RPMI7951 (cell line): Measurements from ENCODE around the gene MEF2D. TPM values are rescaled to one million over a fixed set of nuclear protein-coding genes. Genes with fewer than 3 reads are reported as not detected.

ENCODE experiments used
- DNase-seq: peaks from one replicate; pipeline ENCODE4 v3.0.0-alpha.2; 2012; ENCODE audit warnings: low read depth
- total RNA-seq: library from RNA; depleted of rRNA; stranded (reverse); fragments of >200 nt; shearing (Covaris generic); gene quantifications from 2 replicates; pipeline ENCODE4 v1.2.3, GENCODE V29; 2014

The MEF2D gene
- total RNA-seq, 1 experiment from 2014 or later, result 9.9 TPM

DNA sequence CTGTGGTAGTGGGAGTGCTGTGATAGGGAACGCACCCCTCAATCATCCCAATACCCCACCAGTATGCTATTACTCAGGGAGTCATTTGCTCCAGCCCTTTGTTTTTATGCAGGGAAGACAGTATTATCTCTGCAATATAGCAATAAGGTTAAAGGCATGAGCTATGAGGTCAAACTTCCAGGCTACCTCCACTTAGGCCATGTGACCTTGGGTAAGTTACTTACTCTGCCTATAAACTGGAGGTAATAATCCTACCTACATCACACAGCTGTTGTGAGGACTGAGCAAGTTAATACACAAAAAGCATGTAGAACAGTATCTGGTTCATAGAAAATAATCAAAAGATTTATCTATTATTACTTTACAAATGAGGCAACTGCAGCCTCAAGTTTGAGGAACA, 30.1 kb downstream of the MEF2D start:
- no peak for DNase-seq

DNA sequence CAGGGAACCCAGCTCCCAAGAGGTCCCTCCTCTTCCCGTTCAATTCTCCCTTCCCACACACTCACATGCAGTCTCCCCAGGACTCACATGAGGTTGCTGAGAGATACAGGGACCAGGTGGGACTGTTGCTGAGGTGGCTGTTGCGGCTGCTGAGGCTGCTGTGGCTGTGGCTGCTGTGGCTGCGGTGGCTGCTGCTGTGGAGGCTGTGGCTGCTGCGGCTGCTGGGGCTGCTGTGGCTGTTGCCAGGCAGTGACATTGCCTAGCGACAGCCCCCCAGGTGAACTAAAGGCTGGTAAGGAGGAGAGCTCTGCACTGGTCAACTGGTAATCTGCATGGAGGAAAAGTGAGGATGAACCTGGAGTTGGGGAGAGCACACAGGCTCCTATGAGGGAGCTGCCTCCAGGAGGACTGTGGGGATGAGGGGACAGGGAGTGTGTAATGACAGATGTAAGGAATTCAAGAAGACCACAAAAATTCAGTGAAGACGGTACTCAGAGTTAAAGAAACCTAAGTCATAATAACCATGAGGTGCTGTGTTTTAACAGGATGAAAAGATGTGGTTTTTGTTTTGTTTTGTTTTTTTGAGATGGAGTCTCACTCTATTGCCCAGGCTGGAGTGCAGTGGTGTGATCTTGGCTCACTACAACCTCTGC, 31.8 kb downstream of the MEF2D start:
- DNase-seq, result no peak

DNA sequence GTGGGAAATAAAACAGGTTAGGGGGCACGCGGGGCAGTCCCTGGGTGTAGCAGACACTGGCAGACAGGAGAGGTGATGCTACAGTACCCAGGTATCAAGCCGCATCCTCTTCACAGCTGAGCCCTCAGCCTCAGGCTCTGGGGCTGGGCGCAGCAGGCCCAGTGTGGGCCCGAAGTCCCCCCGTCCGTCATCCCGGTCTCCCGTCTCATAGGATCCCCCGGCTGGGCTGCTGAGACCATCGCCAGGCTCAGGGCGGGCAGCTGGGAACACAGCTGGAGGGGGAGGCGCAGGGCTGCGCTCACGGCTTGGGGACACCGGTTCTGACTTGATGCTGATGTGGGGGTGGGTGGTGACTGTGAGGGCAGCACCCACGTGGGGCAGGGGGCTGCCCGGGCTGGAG, 32.7 kb downstream of the MEF2D start:
- no peak for DNase-seq

DNA sequence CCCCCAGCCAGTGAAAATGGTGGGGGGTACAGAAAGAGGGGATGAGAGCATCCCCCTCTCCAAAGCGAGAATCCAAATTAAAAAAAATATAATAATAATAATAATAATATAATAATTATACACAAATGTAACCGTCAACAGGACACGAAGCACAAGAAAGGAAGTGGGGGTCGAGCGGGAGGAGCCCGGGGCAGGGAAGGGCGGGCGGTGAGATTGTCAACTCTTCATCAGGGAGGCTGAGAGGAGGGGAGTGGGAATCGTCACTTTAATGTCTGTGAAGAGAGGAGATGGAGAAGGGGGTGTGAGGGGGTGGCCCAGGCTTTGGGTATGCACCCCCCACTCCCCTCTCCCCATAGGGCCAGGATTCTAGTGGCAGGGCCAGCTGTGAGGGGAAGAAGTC, 33.2 kb downstream of the MEF2D start:
- DNase-seq, result no peak

DNA sequence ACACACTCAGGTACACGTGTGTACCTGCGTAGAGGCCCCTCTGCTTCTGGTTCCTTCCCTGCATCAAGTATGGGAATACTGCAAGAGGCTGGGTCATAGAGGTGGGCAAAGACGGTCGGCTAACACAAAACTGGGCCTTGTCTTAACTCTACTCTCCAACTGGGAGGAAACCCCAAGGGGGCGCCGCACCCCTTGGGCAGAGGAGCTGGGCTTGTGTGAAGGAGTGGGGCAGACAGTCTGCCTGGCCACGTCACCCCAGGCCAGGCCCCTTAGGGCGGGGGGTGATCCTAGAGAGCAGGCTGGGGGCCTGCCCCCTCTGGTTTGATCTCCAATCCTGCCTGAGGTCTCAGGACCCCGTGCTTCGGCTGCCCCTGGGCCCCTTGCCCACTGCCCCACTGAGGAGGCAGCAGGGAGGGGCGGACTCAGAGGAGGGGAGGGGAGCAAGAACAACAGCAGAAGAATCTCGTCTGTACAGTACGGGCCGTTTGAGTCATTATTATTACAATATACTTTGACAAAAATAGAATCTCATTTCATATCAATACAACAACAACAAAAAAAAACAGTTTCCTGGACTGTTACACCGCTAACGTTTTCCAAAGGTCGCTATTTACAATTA, 34.7 kb downstream of the MEF2D start:
- DNase-seq, result no peak

DNA sequence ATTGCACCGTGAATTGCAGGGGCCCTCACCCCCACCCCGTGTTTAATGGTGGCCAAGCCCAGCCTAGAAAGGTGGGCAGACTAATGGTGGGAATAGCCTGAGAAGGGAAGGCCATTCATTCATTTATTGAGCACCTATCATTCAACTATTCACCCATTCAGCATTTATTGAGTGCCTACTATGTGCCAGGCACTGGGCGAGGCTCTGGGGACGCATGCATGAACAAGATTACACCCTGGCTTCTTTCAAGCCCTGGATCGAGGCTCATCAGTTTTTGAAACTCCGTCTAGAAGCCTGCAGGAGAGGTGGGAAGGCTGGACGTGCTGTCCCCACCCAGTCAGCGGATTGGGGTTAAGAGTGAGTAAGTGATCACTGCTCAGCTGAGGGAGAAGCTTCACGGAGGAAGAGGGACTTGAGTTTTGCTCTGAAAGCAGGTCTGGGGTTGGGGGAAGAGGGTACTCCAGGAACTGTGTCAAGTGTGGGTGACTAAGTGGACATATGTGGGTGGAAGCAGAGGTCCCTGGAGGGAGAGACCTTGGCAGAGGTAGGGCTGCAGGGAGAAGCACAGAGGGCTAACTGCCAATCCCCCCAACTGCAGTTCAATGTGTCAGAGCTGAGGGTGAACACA, 35.6 kb downstream of the MEF2D start:
- no peak for DNase-seq

DNA sequence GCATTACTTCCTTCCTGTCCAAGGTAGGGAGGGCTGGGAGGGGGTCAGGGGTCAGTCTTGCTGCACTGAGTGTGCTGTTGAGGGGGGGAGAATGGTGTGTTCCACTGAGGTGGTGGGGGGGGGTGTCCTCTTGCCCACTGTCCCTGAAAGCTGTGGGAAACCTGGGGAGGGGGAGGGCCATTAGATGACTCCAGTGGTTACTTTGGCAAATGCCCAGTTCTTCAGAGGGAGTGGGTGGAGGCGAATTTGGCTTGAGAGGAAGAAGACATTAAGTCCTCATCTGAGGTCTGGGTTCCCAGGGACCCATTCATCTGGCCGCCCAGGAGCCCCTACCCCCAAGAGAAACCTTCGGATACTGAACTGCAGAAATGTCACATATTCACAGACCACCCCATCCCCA, 36.2 kb downstream of the MEF2D start:
- no peak for DNase-seq

DNA sequence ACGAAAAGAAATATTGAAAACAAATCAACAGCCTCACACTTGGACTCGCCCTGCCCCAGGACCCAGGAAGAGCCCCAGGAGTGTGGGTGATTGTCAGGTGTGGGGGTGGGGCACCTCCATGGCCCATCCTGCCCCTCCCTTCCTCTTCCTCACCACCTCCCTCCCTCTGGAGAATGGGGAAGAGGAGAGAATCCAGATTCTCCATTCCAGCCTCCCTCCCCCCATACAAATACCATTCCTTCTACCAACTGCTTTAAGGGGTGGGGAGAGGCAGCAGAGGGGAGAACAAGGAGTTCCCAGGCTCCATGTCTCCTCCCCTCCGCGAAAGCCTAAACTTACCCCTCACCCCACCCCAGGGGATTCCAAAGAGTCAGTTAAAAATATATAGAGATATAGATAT, 36.7 kb downstream of the MEF2D start:
- no peak for DNase-seq

DNA sequence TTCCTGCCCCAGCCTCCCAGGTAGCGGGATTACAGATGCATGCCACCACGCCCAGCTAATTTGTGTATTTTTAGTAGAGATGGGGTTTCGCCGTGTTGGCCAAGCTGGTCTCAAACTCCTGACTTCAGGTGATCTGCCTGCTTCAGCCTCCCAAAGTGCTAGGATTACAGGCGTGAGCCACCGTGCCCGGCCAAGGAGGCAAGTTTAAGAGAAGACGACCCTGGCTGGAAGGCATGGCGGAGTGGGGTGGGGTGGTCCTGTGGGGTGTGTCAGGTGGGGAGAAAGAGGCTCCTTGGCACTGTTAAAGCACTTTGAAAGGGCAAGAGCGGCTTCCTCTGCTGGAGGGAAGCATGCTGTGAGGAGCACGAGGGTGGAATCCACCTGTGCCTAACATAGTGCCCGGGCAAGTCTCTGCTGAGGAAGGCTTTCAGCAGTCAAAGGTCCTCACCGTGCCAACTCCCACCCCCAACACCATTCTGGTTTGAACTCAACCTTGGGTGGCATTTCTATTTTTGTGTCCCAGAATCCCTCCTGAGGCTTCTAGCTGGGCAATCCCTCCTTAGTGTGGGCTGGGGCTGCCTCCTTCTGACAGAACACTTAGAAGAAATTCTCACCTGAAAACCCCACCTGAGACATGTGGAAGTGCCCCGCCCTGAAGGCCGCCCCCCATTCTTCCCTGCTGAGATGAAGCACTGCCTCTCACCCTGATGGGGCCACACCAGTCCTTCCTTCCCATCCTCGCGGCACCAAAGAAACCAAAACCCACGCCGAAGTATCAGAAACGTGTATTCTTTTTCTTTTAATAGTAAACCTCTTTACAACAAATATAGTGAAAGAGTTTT, 37.4 kb downstream of the MEF2D start:
- DNase-seq, result no peak

DNA sequence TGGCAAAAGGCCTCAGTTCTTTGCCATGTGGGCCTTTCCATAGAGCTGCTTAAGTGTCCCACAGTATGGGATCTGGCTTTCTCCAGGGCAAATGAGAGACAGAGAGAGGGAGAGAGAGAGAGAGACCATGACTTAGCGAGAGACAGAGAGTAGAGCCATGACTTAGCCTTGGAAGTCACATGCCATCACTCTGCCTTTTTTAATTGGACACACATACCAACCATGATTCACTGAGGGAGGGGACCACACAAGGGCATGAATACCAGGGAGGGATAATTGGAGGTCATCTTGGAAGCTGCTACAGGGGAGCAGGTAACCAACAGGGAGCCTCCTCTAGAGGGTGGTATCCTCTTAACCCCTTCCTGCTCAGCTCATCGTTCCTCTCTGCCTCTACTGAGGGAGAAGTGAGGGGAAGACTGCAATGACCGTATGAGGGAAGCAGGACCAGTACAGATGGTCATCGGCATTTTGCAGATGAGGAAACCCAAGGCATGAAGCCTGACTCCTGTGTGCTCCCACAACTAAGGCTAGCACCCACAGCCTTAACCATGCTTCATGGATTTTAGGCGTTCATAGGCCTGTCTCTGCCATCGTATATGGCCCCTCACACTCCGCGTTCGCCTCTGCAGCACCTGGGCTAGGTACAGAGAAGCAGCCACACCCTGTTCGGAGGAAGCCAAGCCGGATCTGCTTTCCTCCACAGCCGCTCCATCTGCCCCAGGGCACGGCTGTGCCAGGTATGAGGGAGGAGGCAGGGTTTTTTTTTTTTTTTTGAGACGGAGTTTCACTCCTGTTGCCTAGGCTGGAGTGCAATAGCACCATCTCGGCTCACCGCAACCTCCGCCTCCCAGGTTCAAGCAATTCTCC, 38.6 kb downstream of the MEF2D start:
- no peak for DNase-seq

DNA sequence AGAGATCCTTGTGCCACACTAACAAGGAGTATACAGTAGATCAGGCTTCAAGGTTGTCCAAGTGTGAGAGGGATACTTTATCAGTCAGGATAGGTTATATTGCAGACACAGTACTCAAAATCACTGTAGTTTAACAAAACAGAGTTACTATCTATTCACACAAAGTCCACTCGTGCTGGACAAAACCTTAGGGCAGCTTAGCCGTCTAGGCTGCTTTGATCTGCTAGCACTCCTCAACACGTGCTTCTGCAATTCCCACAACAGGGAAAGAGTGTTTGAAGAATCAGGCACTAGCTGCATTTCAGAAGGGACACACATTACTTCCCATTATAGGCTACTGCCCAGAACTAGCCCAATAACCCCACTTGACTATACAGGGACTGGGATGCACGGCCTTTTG, 39.5 kb downstream of the MEF2D start:
- DNase-seq, result no peak

DNA sequence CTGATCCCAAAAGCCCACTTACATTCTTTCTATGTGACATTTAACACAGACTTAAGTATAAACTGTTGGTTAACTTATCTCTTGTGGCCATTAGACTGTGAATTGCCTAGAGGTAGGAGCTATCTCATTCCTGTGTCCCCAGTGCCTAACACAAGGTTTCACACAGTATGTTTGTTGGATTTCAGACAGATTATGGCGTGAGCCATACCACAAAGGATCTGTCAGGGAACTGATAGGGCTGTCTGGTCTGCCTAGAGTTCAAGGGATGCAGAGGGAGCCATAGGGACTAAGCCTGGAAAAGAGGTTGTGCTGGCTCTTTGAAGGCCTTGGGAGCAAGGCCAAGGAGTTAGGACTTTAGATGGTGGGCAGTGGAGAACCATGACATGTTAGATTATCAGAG, 40.0 kb downstream of the MEF2D start:
- no peak for DNase-seq

DNA sequence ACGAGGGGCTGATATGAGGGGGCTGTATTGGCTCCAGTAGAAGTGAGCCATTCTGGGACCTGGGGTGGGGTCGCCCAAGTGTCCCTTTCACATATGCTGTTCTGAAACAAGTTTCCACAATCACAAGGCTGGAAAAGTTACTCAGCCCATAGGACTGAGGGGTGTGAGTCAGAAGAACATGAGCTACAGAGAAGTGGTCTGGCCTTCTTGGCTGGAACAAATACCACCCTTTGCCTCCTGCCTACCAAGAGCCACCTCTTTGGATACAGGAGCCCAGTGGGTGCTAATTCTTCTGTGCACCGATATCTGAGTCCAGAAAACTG, 42.4 kb downstream of the MEF2D start:
- peak; percentile 26 for DNase-seq

DNA sequence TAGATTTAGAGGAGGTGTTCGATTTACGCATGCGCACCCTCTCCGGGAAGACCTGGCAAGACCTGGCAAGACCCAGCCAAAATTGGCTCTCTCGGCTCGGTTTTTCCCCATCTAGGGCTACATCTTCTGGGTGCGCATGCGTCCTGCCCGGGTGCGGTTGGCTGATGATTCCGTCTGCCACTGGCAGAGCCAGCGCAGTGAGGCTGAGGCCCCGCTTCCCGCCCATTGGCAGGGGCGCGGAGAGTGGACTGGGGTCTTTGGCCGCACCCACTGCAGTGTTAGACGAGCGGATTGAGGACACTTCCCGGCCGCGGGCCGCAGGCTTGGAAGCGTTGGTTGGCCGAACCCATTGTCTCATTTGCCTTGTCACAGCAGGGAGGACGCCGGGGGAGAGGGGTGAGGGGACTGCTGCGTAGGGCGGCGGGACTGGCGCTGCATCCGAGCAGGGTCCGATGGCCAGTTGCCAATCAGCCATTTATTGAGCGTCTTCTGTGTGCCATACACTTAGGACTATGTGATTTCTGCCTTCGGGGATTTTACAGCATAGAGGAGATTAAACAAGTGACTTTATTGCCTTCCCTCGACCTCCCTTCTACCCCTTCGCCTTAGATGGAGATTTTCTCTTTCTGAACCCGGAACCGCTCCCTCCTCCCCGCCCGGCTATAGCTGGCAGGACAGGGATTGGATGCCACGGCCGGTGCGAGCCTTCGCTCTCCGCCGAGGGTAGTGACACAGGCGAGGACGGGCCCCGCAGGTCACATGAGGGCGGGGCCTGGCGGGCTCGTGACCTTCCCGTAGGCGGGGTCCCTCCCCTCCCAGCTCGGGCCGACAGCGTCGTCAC, 43.7 kb downstream of the MEF2D start:
- DNase-seq, result peak; percentile 97

DNA sequence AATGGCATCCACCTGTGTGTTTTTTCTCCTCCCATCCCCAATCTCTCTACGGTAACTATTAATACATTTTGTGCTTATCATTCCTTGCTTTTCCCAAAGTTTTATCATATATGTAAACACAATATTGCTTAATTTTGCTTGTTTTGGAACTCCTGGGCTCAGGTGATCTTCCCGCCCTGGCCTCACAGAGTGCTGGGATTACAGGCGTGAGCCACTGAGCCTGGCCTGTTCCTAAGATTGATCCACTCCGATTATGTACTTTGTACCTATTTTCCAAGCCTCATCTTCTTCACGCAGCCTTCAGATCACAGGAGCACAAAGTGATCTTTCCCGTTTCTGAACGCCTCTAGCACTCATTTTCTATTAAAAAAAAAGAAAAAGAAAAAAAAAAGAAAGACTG, 45.2 kb downstream of the MEF2D start:
- DNase-seq, result no peak

DNA sequence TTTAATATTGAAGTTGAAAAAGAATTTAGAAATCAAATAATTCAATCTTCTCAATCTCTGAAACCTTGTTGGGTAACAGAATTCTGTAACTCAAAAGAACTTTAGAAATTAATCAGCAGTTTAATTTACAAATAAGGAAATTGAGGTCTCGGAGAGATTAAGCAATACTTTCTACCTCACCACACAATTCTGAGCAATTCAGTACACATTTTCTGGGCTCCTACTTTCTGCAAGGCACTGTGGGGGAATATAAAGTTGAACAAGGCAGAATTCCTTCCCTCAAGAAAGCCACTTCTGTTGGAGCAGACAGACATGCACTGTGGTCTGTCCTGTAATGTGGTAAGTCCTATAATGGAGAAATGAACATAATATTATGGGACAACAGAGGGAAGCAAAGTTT, 47.7 kb downstream of the MEF2D start:
- DNase-seq, result no peak

DNA sequence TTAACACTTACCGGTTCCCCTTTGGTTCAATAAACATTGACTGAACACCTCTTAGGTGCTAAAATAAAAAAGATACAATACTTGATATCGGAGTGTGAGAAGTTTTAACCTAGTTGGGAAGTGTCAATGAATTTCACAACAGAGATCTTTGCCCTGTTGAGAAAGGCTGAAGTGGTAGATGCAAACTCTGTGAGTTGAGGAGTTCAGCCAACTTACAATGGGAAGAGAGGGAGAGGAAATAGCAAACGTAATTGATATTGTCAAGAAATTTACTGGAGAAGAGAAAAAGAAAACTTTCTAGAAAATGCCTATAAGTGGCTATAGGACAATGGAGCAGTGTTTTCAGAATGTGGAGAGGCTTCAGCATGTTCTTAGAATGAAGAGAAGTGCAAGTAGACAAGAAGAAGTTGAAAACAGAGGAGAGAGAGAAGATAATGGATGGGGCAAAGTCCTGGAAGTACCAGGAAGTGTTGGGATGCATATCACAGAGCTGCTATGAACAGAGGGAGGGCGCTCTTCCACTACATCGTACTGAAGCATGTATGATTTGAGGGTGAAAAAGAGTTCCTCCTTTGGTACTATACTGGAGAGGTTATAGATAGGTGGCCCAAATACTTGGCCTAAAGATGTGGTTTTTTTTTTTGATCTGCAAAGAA, 48.9 kb downstream of the MEF2D start:
- no peak for DNase-seq

DNA sequence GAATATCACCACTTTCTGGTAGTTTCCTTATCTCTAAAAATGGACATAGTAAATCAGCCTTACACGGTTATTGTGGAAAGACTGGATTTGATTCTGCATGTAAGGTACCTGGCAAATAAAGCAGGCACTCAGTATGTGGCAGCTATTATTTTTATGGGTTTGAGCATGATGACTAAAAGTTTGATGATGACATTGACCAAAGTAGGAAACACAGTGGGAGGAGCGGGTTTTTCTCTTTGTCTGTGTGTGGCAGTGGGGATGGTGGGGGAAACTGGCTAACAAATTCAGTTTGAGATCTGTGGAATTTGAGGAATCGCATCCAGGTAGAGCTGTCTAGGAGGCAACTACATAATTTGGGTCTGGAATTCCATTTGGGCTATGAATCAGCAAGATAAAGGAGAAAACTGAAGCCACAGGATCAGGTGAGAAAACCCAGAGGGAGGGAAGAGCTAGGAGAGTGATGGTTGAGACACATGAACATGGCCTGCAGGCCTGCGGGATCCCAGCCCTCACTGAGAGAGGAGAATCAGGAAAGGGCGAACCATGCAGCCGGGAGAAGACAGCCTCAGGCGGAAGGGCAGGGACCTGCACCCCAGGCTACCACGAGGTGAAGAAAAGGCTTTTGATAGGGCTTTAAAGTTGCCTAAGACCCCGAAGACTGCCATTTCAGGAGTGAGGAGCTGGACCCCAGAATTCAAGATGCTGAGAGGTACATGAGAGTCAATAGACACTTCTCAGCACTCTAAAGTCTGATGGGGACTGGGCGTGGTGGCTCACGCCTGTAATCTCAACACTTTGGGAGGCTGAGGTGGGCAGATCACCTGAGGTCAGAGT, 52.2 kb downstream of the MEF2D start:
- no peak for DNase-seq

DNA sequence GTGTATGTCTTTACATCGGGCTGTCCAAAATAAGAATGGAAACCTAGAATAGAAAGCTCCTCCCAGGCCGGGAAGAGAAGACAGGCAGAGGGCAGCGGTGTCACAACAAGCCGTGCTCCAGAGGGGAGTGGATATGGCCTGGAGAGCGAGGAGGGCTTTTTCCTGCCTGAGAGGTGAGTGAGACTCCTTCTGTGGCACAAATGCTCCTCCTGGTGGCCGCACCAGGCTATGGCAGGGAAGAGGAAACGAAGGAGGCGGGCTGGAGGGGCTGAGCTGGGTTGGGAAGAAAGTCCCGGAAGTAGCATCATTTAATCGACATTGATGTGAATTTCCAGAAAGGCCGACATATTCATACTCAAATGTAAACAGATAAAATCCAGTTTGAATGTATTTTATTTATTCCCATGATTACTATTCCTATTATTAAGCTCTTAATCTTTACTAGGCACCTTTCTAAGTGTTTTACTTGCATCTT, 54.7 kb downstream of the MEF2D start:
- DNase-seq, result peak; percentile 75
